Activated CD4-positive, CD25-positive, alpha-beta regulatory T cell treated with anti-CD3 and anti-CD28 coated beads, Interleukin-2, amount 50 U/mL, for 24 hours (primary cell): Measurements from ENCODE around the gene KCNAB2.

Experiments used
- ATAC-seq, 2 donors: fragments of 150-1000 bp; cut with Tn5 transposase; one replicate each; pipeline ENCODE4 v1.10.0; 2021; ENCODE audit warnings: mild to moderate bottlenecking in 1 of 2, moderate library complexity in 1 of 2

The KCNAB2 gene

GRCh38 chr1:6083801-6084446, 38.2 kb downstream of the KCNAB2 start:
- no peak for ATAC-seq

- no peak for ATAC-seq
Observed at GRCh38 chr1:6084781-6085495, 39.2 kb downstream of the KCNAB2 start.

- no peak for ATAC-seq
Observed at GRCh38 chr1:6085666-6086065, 40.0 kb downstream of the KCNAB2 start.

- no peak for ATAC-seq
Observed at GRCh38 chr1:6086358-6086757, 40.7 kb downstream of the KCNAB2 start.

GRCh38 chr1:6086762-6087376, 41.2 kb downstream of the KCNAB2 start:
- no peak for ATAC-seq

- no peak for ATAC-seq
Observed at GRCh38 chr1:6087377-6087772, 41.7 kb downstream of the KCNAB2 start.

- no peak for ATAC-seq
Observed at GRCh38 chr1:6087958-6088357, 42.3 kb downstream of the KCNAB2 start.

- no peak for ATAC-seq
Observed at GRCh38 chr1:6088956-6089355, 43.3 kb downstream of the KCNAB2 start.

GRCh38 chr1:6090288-6090687, 44.6 kb downstream of the KCNAB2 start:
- ATAC-seq = no peak

- no peak for ATAC-seq
Observed at GRCh38 chr1:6090996-6091822, 45.5 kb downstream of the KCNAB2 start.

GRCh38 chr1:6091823-6092109, 46.1 kb downstream of the KCNAB2 start:
- ATAC-seq = no peak

- no peak for ATAC-seq
Observed at GRCh38 chr1:6092211-6092610, 46.5 kb downstream of the KCNAB2 start.

GRCh38 chr1:6093071-6093470, 47.4 kb downstream of the KCNAB2 start:
- no peak for ATAC-seq

- ATAC-seq = no peak
Observed at GRCh38 chr1:6093611-6094010, 47.9 kb downstream of the KCNAB2 start.

- ATAC-seq = no peak
Observed at GRCh38 chr1:6094246-6094645, 48.6 kb downstream of the KCNAB2 start.

- no peak for ATAC-seq
Observed at GRCh38 chr1:6094801-6095505, 49.3 kb downstream of the KCNAB2 start.

- no peak for ATAC-seq
Observed at GRCh38 chr1:6095511-6096242, 50.0 kb downstream of the KCNAB2 start.

GRCh38 chr1:6096243-6097116, 50.8 kb downstream of the KCNAB2 start:
- no peak for ATAC-seq

GRCh38 chr1:6097117-6097595, 51.5 kb downstream of the KCNAB2 start:
- ATAC-seq = no peak

- no peak for ATAC-seq
Observed at GRCh38 chr1:6097824-6098223, 52.1 kb downstream of the KCNAB2 start.
